IPS-NIHi11 (cell line): Measurements from ENCODE around the gene MARF1.
A peak's percentile ranks its signal among the peaks of the same experiment; 100 is the strongest.
"Not testable (repeated sequence)": the region's sequence is repeated elsewhere in the genome, so short reads cannot be mapped to it uniquely, and the experiment has no call there.

Experiments used
- DNase-seq: peaks from one replicate; pipeline ENCODE4 v3.0.0; 2012; ENCODE audit warnings: mixed read lengths, low spot score

The MARF1 gene

DNA sequence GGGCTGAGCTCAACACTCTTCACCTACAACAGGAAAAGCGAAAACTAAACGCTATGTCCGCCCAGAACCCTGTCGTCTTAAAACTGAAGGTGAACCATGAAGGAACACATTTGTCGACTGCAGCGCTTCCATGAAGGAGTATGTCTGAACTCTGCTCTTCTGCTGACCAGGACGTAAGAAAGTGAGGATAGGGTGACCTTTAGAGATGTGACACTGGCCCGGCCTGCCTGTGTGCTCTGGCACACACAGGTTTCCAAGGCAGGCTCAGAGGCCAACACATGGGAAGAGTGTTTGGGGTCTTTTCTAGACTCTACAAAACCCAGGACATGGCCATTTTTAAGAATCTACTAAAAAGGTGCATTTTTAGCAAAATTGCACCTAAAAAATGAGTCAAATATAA, 21.1 kb downstream of the MARF1 start:
- no peak for DNase-seq

DNA sequence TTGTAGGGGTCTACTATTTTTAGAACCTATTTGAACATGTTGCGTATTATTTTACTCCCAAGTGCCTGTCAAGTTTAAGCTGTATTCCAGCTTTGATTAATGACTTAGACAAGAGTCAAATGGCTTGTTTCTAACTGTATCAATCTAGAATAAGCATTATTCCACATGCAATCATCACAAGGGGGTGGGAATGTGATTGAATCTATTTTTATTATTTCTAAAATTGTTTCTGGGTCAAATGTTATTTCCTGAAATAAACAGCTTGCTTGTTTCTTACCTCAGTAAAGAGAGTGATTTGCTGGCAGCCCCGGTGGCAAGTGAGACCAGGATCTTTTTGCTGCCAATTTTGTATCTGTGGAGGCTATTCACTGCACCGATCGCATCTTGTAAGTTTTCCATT, 21.5 kb downstream of the MARF1 start:
- DNase-seq: no peak

DNA sequence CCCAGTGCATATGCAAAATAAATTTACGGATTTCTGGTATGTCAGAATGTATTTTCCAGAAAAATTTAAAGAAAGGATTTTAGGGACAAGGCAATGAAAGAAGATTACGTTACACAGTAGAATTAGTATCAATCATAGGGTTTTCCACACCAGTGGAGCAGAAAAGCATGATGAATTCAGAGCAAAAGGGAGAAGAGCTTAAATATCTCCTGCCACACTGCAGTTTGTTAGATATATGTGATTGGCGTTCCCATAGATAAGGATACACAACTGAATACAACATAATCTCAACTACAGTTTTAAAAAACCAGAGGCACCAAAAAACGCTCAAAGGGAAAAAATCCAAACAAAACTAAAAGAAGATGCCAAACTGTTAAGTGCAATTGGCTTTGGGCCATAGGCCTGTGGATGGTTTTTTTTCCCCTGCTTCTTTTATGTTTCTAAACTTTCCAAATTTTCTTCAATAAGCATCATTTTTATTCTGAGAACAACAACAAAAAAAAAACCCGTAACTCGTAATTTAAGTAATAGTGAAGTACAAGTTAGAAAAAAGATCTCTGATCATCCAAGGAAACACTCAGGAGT, 22.3 kb downstream of the MARF1 start:
- DNase-seq: no peak

DNA sequence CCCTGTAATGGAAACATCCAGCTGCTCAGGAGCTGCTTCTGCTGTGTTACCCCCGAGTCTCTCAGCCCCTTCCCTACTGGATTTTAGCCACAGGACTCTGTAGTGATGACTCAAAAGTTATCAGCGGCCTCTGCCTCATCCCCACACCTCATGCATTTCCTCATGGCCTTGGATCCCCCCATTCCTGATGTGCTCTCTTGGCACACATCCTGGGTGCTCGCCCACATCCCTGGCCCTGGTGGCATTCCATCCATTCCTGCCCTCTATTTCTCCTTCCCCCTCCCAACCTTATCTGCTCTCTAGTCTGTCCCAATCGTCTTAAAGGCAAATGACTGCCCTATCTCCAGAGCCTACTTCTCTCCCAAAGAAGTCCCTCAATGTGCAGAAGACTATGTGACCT, 24.6 kb downstream of the MARF1 start:
- no peak for DNase-seq

DNA sequence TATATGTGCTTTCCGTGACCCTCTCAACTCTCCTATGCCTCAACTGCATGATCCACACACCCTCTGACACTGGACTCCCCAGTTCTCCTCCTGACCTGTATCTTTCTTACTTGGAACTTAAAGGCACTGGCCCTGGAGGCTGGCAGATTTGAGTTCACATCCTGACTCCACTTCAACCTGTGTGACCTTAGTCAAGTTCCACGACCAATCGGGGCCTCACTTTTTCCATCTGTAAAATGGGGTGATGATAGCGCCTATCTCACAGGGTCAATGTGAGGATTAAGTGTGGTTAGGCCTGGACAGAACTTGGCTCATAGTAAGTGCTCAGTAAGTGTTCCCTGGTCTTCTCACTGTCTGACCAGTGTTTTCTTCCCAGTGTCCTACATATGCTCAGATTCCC, 25.1 kb downstream of the MARF1 start:
- no peak for DNase-seq

DNA sequence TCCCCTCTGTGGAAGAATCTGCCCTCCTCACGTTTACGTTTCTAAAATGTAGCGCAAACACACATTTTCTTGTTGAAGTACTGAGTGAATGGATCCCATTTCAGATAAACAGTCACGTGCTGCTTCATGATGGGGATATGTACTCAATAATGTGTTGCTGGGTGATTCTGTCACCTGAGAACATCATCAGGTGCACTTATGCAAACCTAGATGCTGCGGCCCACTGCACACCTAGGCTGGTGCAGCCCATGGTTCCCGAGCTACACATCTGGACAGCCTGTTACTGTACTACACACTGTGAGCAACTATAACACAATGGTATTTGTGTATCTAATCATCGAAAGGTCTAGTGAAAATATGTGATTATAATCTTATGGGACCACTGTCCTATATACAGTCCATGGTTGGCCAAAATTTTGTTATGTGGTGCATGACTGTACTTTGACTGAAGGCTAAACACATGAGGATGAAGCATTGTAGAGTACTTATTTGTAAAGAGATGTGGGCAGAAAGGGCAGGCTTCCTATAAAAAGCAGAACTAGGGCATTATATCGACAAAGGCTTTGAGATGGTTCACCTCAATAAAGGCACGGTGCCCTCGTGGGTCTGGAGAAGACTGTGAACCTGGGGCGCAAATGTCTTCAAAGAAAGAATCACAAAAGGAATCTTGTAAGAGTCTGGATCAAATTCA, 26.3 kb downstream of the MARF1 start:
- no peak for DNase-seq

DNA sequence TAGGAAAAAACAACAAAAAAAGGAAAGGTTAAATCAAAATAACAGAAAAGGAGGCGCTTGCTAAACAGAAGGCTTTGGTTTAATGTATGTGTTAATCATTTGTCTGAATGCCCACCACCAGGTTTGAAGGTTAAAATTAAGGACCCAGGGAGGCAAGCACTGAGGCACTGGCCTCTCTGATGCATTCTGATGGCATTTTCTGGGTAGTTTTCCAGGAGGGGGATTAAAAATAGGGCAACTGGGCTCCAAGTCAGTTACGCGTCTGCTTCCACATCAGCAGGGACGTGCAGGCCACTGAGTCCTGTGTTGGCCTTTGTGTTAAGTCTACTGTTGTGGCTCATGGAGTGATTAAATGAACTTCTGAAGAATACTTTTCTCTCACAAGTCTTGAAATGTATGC, 26.9 kb downstream of the MARF1 start:
- no peak for DNase-seq

DNA sequence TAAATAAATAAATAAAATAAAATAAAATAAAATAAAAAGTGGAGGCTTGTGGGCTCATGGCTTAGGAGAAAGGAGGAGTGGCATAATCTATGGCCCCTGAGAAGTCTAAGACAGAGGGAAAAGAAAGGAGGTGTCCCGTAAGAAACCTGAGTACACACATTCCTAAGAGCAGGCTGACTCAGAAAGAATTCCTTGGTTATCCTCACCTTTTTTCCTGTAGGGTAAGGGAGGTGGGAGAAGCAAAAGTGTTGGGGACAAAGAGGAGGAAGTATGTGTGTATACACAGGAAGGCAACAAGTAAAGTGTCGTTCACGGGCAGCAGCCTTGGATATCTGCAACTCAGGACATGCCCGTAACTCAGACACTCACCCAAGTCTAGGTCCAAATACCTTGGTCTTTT, 29.3 kb downstream of the MARF1 start:
- no peak for DNase-seq

DNA sequence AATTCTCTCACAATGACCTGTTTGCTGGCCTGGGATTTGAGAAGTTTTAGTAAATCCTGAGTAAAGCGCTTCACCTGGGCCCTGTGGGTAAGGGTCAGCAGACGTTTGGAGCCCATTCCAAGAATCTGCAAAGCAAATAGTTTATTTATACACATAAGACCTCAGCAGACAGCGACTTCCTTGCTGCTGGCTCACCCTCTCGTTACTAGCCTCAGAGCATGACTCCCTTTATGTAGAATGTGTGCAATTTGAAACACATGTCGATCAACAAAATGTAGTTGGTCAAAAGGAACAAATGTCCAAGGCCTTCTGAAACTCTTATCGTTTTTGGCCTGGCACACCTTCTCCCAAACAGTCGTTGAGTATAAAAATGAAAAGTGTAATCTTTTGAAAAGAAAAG, 31.3 kb downstream of the MARF1 start:
- no peak for DNase-seq

DNA sequence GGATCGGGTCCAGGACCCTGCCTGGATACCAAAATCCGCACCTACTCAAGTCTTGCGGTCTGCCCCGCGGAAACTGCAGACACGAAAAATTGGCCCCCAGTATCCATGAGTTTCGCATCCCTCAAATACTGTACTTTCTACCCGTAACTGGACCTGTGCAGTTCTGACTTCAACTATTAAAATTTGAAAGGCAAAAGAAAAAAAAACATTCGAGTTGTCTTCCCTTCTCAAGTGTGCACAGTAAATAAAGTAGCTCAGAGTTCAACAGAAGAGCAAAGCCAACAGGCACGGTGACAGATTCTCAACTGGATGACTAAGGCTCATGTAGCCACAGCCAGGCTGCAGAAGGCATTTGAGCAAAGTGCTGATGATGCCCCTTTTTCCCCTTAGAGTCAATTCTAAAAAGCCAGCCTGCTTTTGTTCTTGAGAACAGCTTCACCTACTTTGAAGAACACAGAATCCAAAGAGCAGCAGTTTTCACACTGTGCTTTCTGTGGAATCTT, 32.5 kb downstream of the MARF1 start:
- DNase-seq: no peak

DNA sequence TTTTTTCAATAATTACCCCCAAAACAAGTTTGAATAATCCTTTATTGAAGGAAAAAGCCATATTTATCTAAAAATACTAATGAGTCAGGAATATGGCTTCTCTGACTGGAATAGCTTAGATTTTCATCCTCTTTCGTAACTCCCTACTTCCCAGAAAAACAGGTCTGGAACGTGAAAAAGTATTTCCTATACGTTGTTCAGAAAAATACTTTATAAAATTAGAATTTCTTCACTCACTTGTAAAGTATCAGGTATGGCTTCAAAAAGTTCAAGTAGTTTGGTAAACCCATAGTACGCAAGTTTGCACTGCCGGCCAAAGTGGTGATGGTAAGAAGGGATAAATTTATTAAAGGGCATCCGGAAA, 33.7 kb downstream of the MARF1 start:
- no peak for DNase-seq

DNA sequence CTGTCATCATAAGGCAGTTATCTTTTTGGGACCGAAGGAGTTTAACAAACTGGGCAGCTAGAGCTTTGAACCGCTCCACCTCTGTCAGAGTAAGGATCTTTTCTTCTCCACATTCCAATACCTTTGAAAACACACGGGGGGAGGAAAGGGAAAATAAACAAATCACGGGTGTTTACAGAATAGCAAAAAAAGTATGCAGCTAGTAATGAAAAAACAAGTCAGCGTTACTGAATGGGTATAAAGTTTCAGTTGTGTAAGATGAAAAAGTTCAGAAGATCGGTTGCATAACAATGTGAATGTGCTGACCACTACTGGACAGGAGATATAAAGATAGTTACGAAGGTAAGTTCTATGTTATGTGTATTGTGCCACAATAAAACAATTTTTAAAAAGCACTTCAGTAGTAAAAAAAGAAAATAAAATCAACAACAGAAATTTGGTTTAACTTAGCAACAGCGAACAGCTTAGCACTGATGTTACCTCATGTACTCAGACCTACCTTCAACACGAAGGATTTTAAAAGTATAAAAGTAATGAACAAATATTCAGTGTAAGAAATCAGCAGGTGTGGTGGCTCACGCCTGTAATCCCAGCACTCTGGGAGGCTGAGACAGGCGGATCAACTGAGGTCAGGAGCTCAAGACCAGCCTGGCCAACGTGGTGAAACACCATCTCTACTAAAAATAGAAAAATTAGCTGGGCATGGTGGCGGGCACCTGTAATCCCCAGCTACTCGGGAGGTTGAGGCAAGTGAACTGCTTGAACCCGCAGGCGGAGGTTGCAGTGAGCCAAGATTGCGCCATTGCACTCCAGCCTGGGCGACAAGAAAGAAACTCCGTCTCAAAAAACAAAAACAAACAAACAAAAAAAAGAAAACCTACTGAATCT, 34.3 kb downstream of the MARF1 start:
- no peak for DNase-seq

DNA sequence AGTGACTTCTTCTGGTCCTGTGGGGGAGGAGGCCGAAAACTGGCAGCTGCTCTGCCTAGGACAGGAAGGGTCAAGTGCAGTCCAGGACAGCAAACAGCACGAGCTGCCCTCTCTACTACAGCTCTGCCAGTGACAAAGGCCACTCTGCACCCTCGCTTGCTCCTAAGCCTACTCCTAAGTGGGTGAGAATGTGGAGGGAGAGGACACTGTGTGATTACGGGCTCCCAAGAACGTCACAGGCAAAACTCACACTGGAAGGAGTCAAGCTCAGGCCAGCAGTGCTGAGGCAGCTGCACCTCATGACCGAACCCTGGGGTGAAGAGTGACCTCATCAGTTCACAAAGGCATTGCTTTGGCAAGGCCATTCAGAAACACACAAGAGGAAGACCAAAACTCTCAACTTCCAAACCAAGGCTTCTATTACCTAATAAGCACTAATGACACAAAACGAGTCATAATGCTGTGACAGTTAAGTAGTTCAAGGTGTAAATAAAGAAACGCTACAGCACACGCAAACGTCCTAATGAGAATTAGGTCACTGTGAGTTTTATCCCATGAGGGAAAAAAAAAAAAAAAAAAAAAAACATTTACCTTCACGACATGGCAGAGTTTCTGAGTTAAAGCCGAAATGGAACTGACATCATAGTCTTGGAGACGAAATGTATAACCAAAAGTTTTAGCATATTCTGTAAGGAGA, 35.1 kb downstream of the MARF1 start:
- DNase-seq: no peak

DNA sequence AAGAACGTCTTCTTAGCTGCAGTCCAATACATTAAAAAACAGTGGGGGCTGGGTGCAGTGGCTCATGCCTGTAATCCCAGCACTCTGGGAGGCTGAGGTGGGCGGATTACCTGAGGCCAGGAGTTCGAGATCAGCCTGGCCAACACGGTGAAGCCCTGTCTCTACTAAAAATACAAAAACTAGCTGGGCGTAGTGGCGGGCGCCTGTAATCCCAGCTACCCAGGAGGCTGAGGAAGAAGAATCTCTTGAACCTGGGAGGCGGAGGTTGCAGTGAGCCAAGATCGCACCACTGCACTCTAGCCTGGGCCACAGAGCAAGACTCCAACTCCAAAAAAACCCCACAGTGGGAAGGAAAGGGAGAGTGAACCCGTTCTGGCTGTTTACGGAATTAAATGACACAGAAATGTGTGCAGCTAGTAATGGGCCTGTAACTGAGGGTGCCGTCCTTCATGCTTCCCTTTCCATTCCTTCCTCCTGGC, 35.7 kb downstream of the MARF1 start:
- DNase-seq: not testable (repeated sequence)

DNA sequence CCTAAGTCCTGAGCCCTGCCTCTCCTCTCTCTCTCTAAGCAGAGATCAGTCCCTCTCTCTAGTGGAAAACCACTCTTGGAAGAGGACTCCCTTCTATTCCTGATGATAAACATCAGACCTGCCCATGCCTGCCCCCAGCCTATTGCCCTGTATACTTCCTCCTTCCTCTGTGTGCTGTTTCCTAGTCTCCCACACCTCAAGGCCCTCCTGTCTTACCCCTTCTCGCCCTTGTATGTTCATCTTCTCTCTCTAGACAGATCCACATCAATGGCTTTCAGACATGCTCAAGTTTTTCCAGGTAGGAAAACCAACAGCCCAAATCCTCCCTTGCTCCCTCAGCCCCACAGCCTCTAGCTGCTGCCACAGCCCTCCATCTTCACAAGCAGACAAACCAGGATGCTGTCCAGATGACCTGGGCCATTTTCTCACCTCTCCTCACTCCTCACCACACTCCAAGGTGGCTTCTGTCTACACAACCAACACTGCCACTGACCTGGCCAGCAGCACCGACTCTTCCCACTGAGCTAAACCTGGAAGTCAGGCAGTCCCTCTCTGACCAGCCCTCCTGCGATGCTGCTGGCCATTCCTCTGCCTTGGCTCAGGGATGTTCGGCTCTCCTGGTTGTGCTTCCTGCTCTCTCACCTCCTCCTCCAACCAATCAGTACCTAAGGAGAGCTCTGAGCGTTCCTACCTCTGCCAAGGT, 36.3 kb downstream of the MARF1 start:
- DNase-seq: no peak

DNA sequence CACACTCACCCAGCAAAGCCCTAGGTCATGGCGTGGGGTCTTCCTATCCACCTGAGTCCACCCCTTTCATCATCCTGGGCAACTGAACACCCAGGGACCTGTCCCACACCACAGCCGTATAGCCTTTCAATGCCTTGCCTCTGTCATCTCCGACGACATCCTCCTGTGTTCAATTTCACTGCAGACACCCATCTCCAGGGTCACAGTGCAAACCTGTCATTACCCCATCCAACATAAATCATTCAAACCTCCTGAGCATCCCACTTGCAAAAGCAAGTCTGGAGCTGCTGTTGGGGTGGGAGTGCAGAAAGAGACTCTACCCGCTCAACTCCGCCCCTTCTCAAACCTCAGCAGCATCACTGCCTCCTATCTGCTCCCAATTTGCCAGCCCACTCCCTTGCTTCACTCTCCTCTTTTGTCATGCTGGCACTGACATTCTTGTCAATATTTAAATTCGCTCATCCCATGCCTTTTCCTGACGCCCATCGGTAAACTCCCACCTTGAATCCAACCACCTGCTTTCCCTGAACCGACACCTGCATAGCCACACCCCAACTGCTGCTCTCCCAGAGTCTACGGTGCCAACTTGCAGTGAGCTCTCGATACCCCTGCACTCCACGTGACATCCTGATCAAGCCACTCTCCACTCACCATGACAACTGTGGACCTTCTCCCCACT, 37.0 kb downstream of the MARF1 start:
- DNase-seq: no peak

DNA sequence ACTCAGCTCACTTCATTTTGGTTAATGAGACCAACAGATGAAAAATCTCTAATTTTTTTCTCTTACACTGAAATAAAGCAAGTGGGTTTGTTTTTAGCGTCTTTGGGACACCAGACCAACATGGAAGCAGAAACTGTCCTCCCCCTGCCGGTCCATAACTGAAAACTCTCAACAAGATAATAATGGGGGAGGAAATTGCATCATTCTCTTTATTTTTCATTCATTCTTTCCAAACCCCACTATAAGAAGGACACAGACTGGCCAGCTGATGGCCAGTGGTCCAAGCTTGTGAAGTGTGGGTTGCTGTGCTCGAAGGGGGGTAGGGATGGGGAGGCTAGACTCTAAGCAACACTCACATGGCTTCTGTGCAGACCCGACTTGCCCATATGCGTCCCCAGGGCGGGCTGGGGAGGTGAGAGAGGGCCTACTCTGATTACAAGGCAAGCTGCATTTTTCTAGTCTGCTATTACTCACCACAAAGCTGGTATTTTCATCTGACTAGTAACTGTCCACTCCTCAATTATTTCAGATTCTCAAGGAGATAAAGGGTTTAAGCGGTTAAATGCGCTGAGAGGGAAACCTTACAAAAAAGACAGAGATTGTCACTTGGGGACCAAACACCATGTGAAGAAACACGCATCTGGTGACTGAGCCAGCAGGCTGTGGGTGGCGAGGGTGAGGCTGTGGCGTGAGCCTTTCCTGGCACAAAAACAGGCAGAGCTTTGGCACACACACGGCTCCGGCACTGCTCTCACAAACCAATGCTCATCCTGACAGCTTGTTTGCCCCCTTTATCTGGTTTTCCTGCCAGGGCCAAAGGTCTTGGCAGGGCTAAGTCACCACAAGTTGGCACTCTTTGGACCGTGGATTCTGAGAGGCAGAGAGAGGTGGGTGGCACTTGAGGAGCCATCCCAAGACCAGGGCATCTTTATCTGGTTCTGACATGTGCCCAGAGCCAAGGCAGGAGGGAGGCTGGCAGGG, 38.2 kb downstream of the MARF1 start:
- DNase-seq: no peak

DNA sequence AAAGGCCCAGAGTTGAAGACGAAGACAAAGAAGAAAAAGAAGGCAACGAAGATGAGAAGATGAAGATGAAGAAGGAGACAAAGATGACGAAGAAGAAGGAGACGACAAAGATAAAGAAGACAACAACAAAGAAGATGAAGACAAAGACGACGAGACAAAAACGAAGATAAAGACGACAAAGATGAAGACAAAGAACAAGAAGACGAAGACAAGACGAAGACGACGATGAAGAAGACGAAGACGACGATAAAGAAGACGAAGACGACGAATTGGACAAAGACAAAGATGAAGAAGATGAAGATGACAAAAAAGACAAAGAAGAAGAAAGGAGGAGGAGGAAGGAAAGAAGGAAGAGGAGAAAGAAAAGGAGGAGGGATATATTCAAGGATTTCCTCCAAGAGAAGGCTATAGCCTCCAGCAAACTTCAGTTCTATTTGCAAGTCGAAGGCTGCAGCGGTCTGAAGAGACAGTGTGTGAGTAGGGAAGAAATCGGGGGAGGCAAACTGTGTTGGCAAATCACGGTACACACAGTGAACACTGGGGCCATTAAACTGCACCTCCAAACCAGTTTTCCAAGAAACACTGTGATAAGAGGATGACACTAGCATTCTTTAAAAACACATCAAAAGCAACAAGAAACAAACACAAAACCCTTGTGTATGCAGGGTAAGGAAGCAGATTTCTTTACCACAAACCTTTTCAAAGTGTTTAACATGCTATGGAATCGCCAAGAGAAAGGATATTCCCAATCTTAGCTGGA, 40.5 kb downstream of the MARF1 start:
- DNase-seq: no peak

DNA sequence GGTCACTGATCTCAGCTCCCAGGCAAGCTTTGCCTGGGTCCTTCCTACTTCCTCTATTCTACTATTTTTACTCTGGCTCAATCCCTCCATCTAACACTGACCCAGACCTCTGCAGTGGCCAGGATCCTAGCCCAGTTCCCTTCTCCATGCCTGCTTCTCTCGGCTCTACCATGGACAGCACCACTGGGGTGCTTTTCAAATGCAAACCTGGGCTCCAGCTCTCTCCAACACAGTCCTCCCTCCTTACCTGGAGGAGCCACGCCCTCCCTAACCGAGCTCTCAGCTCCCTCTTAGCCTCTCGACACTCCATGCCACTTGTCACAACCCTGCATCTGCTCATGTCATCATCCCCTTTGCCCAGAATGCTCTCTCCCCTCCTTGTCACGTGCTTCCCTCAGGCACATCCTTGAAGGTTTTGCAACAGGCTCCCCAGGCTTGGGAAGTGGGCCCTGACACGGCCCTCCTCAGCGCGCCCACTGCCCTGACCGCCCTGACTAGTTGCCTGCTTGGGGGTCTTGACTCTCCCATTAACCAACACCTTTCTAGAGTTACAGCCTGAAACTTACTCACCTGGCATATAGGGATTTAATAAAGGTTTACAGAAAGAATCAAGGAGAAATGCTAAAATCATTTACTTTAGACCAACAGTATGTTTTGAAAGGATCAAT, 41.6 kb downstream of the MARF1 start:
- peak; percentile 78 for DNase-seq
